Ammon's horn (tissue), 1 donor: ENCODE data around the gene PSMA2.
"Not testable (repeated sequence)": the region's sequence is repeated elsewhere in the genome, so short reads cannot be mapped to it uniquely, and the experiment has no call there.

Experiments used
- DNase-seq: peaks from one replicate; pipeline ENCODE4 v3.0.0-alpha.2; 2016; ENCODE audit warnings: low spot score

PSMA2 gene

GRCh38 chr7:42907316-42907715 is 24.7 kb downstream of the PSMA2 start:
- DNase-seq, result no peak

GRCh38 chr7:42906181-42906580 is 25.8 kb downstream of the PSMA2 start:
- no peak for DNase-seq

- DNase-seq, result no peak
Measured at GRCh38 chr7:42902331-42902730, 29.6 kb downstream of the PSMA2 start.

GRCh38 chr7:42900842-42901241 is 31.1 kb downstream of the PSMA2 start:
- DNase-seq, result no peak

- no peak for DNase-seq
Measured at GRCh38 chr7:42893346-42894240, 38.4 kb downstream of the PSMA2 start.

- DNase-seq, result no peak
Measured at GRCh38 chr7:42886893-42887505, 45.0 kb downstream of the PSMA2 start.

GRCh38 chr7:42886129-42886528 is 45.8 kb downstream of the PSMA2 start:
- no peak for DNase-seq

GRCh38 chr7:42885183-42885582 is 46.8 kb downstream of the PSMA2 start:
- not testable (repeated sequence) for DNase-seq

- DNase-seq, result peak; percentile 8
Measured at GRCh38 chr7:42883950-42884349, 48.0 kb downstream of the PSMA2 start.

GRCh38 chr7:42880392-42880791 is 51.6 kb downstream of the PSMA2 start:
- no peak for DNase-seq

- no peak for DNase-seq
Measured at GRCh38 chr7:42878303-42878702, 53.7 kb downstream of the PSMA2 start.

GRCh38 chr7:42877862-42878261 is 54.1 kb downstream of the PSMA2 start:
- DNase-seq, result peak; percentile 10

- peak; percentile 66 for DNase-seq
Measured at GRCh38 chr7:42876182-42877068, 55.5 kb downstream of the PSMA2 start.

- DNase-seq, result no peak
Measured at GRCh38 chr7:42869131-42870020, 62.6 kb downstream of the PSMA2 start.

GRCh38 chr7:42868480-42868879 is 63.5 kb downstream of the PSMA2 start:
- no peak for DNase-seq
